Mesothelial cell of epicardium (in vitro differentiated cells): ENCODE data around the gene GAPVD1. TPM values are rescaled to one million over a fixed set of nuclear protein-coding genes. Genes with fewer than 3 reads are reported as not detected.
A peak's percentile ranks its signal among the peaks of the same experiment; 100 is the strongest.

ENCODE experiments used
- DNase-seq, 2 experiments: peaks; one replicate each; pipeline ENCODE4 v3.0.0; 2021; ENCODE audit warnings: low spot score in 2 of 2; ENCODE audit not compliant: unreplicated experiment in 2 of 2
- H3K27ac Mint-ChIP-seq: 2 replicates; pipeline ENCODE4 v1.8.0; 2021; ENCODE audit warnings: mixed read lengths
- H3K27me3 Mint-ChIP-seq: 2 replicates; pipeline ENCODE4 v1.8.0; 2021; ENCODE audit warnings: low read depth, mixed read lengths
- H3K36me3 Mint-ChIP-seq: 2 replicates; pipeline ENCODE4 v1.8.0; 2021; ENCODE audit warnings: mixed read lengths
- H3K4me1 Mint-ChIP-seq: 2 replicates; pipeline ENCODE4 v1.8.0; 2021; ENCODE audit warnings: mixed read lengths
- H3K4me3 Mint-ChIP-seq: 2 replicates; pipeline ENCODE4 v1.8.0; 2021; ENCODE audit warnings: mild to moderate bottlenecking, moderate library complexity, mixed read lengths
- H3K9me3 Mint-ChIP-seq: 2 replicates; pipeline ENCODE4 v1.8.0; 2021; ENCODE audit warnings: mixed read lengths
- CTCF ChIP-seq: fragments of 200-600 bp; sonication (generic); IDR thresholded peaks from one replicate; pipeline ENCODE4 v1.5.0; 2021; ENCODE audit warnings: antibody characterized with exemption; ENCODE audit not compliant: unreplicated experiment
- total RNA-seq: library from RNA; stranded (reverse); gene quantifications from 3 replicates; pipeline ENCODE4 v1.2.1, GENCODE V29; 2021

Gene GAPVD1
- total RNA-seq, 1 donor from 2014 or later = 58.7 TPM

- no peaks in the 10 kb centered on the region for H3K9me3 Mint-ChIP-seq
- no peak for DNase-seq
- H3K4me1 Mint-ChIP-seq = peaks cover 11% of the 10 kb centered on the region
- H3K36me3 Mint-ChIP-seq = peaks cover 37% of the 10 kb centered on the region
- no peak overlapping the region for H3K4me3 Mint-ChIP-seq
- H3K27ac Mint-ChIP-seq = peak overlapping the region; percentile 64
- no peaks in the 10 kb centered on the region for H3K27me3 Mint-ChIP-seq
- no peak for TF ChIP-seq CTCF
Observed at GRCh38 chr9:125343518-125344275, 82.1 kb downstream of the GAPVD1 start.

GRCh38 chr9:125346080-125346732 is 84.6 kb downstream of the GAPVD1 start:
- Mint-ChIP-seq H3K36me3 (peaks cover 59% of the 10 kb centered on the region), H3K4me1 (peaks cover 11% of the 10 kb centered on the region), H3K9me3 (peaks cover 16% of the 10 kb centered on the region), H3K4me3 (no peak overlapping the region), H3K27me3 (no peaks in the 10 kb centered on the region), H3K27ac (no peak overlapping the region)
- TF ChIP-seq CTCF = no peak
- DNase-seq = no peak

GRCh38 chr9:125355601-125356000 is 94.0 kb downstream of the GAPVD1 start:
- Mint-ChIP-seq H3K4me3 (no peak overlapping the region), H3K27me3 (no peaks in the 10 kb centered on the region), H3K27ac (no peak overlapping the region), H3K4me1 (peaks cover 2% of the 10 kb centered on the region), H3K36me3 (peaks cover 54% of the 10 kb centered on the region), H3K9me3 (peaks cover 8% of the 10 kb centered on the region)
- no peak for DNase-seq
- TF ChIP-seq CTCF = no peak

- Mint-ChIP-seq H3K27me3 (no peaks in the 10 kb centered on the region), H3K27ac (no peak overlapping the region), H3K9me3 (peaks cover 4% of the 10 kb centered on the region), H3K4me3 (no peak overlapping the region), H3K4me1 (peaks cover 2% of the 10 kb centered on the region), H3K36me3 (peaks cover 50% of the 10 kb centered on the region)
- TF ChIP-seq CTCF = no peak
- DNase-seq = no peak
Observed at GRCh38 chr9:125356032-125356431, 94.4 kb downstream of the GAPVD1 start.

- Mint-ChIP-seq H3K4me3 (no peak overlapping the region), H3K27ac (no peak overlapping the region), H3K36me3 (peaks cover 28% of the 10 kb centered on the region)
Observed at GRCh38 chr9:125359011-125359410, 97.4 kb downstream of the GAPVD1 start.

More at GRCh38 chr9:125359011-125359410, 97.4 kb downstream of the GAPVD1 start:
- no peak for DNase-seq
- Mint-ChIP-seq H3K27me3 (no peaks in the 10 kb centered on the region), H3K4me1 (peaks cover 2% of the 10 kb centered on the region), H3K9me3 (no peaks in the 10 kb centered on the region)
- no peak for TF ChIP-seq CTCF
